ENCODE results near the gene MAML3. TPM values are rescaled to one million over a fixed set of nuclear protein-coding genes. Genes with fewer than 3 reads are reported as not detected.

The MAML3 gene
- total RNA-seq, 1 experiment from 2014 or later: 12.1 TPM

- peak in 1 of 2 experiments; percentile 53 for DNase-seq
- Histone ChIP-seq H3K36me3 (ENCODE audit: control insufficient read depth, insufficient read depth, low read length) (peaks cover 1% of the 10 kb centered on the region; the same call in 1 of the 2 replicates), H3K4me3 (ENCODE audit: low read depth, low read length) (no peak overlapping the region), H3K4me1 (peaks cover 73% of the 10 kb centered on the region), H3K27me3 (replicated peaks; ENCODE audit: control insufficient read depth, insufficient read depth, low read length) (no peaks in the 10 kb centered on the region), H3K9me3 (peaks cover 7% of the 10 kb centered on the region; the same call in 1 of the 2 replicates)
- peak overlapping the region; percentile 81 for H3K27ac Mint-ChIP-seq (ENCODE audit: unreplicated experiment)
- POLR2A ChIA-PET: no interaction called here
- peaks cover 65% of the 10 kb centered on the region for H3K4me1 Mint-ChIP-seq (ENCODE audit: low read depth, unreplicated experiment)
- H3K27me3 Mint-ChIP-seq (ENCODE audit: insufficient read depth, unreplicated experiment): no peaks in the 10 kb centered on the region
- no peak for TF ChIP-seq CTCF (IDR thresholded peaks at IDR 0.05; ENCODE audit: insufficient read depth in 1 of 2, low read depth in 1 of 2, low read length in 1 of 2, severe bottlenecking in 1 of 2, unreplicated experiment in 1 of 2)
- CTCF ChIA-PET: no interaction called here
- H3K4me3 Mint-ChIP-seq (ENCODE audit: unreplicated experiment): peak overlapping the region; percentile 50
- BruUV-seq (replicated peaks): no TSS peak
- peaks cover 63% of the 10 kb centered on the region for H3K36me3 Mint-ChIP-seq (ENCODE audit: insufficient read depth, unreplicated experiment)
- no peaks in the 10 kb centered on the region for H3K9me3 Mint-ChIP-seq (ENCODE audit: unreplicated experiment)
- intact Hi-C loops (cut with micrococcal nuclease; ENCODE audit: unreplicated experiment): loop anchor here (1.0 to 2.0 kb wide), 3 partner anchors 9 to 21 kb away; partner anchors contain the start of gene MGST2
Observed at GRCh38 chr4:139686130-139686529, 467.9 kb downstream of the MAML3 start.

GRCh38 chr4:139685180-139685579 is 468.8 kb downstream of the MAML3 start:
- Mint-ChIP-seq H3K4me3 (ENCODE audit: unreplicated experiment) (no peak overlapping the region), H3K4me1 (ENCODE audit: low read depth, unreplicated experiment) (peaks cover 64% of the 10 kb centered on the region), H3K36me3 (ENCODE audit: insufficient read depth, unreplicated experiment) (peaks cover 73% of the 10 kb centered on the region), H3K27ac (ENCODE audit: unreplicated experiment) (peak overlapping the region; percentile 81), H3K9me3 (ENCODE audit: unreplicated experiment) (no peaks in the 10 kb centered on the region), H3K27me3 (ENCODE audit: insufficient read depth, unreplicated experiment) (no peaks in the 10 kb centered on the region)
- no TSS peak for BruUV-seq (replicated peaks)
- CTCF ChIA-PET: interaction anchor here (0.9 kb wide), 1 partner anchor 29 kb away, joined by 4 read pairs; no protein-coding TSS in a partner anchor
- POLR2A ChIA-PET: no interaction called here
- Histone ChIP-seq H3K4me1 (peaks cover 65% of the 10 kb centered on the region), H3K27me3 (replicated peaks; ENCODE audit: control insufficient read depth, insufficient read depth, low read length) (no peaks in the 10 kb centered on the region), H3K36me3 (ENCODE audit: control insufficient read depth, insufficient read depth, low read length) (peaks cover 1% of the 10 kb centered on the region; the same call in 1 of the 2 replicates), H3K9me3 (peaks cover 7% of the 10 kb centered on the region; the same call in 1 of the 2 replicates), H3K4me3 (ENCODE audit: low read depth, low read length) (no peak overlapping the region)
- intact Hi-C loops (cut with micrococcal nuclease; ENCODE audit: unreplicated experiment): no loop called here
- DNase-seq: no peak
- TF ChIP-seq CTCF (IDR thresholded peaks at IDR 0.05; ENCODE audit: insufficient read depth in 1 of 2, low read depth in 1 of 2, low read length in 1 of 2, severe bottlenecking in 1 of 2, unreplicated experiment in 1 of 2): no peak

GRCh38 chr4:139684351-139684750 is 469.6 kb downstream of the MAML3 start:
- Histone ChIP-seq H3K4me3 (ENCODE audit: low read depth, low read length) (no peak overlapping the region), H3K27me3 (replicated peaks; ENCODE audit: control insufficient read depth, insufficient read depth, low read length) (no peaks in the 10 kb centered on the region), H3K36me3 (ENCODE audit: control insufficient read depth, insufficient read depth, low read length) (peaks cover 1% of the 10 kb centered on the region; the same call in 1 of the 2 replicates), H3K9me3 (peaks cover 7% of the 10 kb centered on the region; the same call in 1 of the 2 replicates), H3K4me1 (peaks cover 58% of the 10 kb centered on the region)
- Mint-ChIP-seq H3K4me3 (ENCODE audit: unreplicated experiment) (no peak overlapping the region), H3K9me3 (ENCODE audit: unreplicated experiment) (no peaks in the 10 kb centered on the region), H3K27me3 (ENCODE audit: insufficient read depth, unreplicated experiment) (no peaks in the 10 kb centered on the region), H3K36me3 (ENCODE audit: insufficient read depth, unreplicated experiment) (peaks cover 77% of the 10 kb centered on the region), H3K27ac (ENCODE audit: unreplicated experiment) (no peak overlapping the region), H3K4me1 (ENCODE audit: low read depth, unreplicated experiment) (peaks cover 64% of the 10 kb centered on the region)
- TF ChIP-seq CTCF (IDR thresholded peaks at IDR 0.05; ENCODE audit: insufficient read depth in 1 of 2, low read depth in 1 of 2, low read length in 1 of 2, severe bottlenecking in 1 of 2, unreplicated experiment in 1 of 2): no peak
- DNase-seq: no peak
- no TSS peak for BruUV-seq (replicated peaks)
- intact Hi-C loops (cut with micrococcal nuclease; ENCODE audit: unreplicated experiment): no loop called here
- ChIA-PET CTCF (interaction anchor here (0.9 kb wide), 1 partner anchor 28 kb away, joined by 4 read pairs; no protein-coding TSS in a partner anchor), POLR2A (no interaction called here)

Data from Caco-2 (cell line).